Measurements from ENCODE around the gene TMEM53.
A peak's percentile ranks its signal among the peaks of the same experiment; 100 is the strongest.

TMEM53 gene

DNA sequence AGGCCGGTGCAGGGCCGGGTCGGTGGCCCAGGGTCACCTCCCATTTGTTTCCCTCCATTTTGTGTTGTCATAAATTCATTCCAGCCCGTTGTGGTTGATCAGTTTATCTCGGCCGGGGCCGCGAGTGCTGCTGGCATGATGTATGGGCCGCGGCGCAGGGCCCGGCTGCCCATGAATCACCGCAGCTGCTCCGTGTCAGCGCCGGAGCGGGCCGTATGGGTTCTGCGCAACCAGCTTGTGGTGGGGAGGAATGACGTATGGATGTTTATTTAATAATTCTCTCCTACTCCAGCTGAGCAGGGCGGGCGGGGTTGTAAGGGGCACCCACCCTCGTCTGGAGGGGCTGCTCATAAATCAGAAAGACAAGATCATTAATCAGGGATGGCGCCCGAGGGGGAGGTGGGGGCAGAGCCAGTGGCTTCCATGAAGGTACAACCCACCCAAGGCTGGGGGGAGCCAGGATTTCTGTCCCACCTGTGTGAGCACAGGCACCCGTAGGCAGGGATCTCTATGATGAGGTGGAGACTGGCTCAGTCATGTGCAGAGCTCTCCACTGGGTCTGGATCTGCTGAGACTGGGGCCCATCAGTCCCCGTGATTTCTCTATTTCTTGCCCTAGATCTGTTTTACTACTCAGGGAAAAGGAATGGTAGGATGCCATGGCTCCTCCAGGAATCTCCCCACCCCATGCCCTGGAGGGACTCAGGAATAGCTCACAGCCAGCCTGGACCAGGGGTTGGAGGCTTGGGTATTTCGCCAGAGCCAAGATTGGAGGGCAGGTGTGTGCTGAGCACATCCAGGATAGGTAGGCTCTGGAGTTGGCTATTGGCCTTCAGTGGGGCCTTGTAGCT, 27.8 kb downstream of the TMEM53 start:
- DNase-seq = no peak

DNA sequence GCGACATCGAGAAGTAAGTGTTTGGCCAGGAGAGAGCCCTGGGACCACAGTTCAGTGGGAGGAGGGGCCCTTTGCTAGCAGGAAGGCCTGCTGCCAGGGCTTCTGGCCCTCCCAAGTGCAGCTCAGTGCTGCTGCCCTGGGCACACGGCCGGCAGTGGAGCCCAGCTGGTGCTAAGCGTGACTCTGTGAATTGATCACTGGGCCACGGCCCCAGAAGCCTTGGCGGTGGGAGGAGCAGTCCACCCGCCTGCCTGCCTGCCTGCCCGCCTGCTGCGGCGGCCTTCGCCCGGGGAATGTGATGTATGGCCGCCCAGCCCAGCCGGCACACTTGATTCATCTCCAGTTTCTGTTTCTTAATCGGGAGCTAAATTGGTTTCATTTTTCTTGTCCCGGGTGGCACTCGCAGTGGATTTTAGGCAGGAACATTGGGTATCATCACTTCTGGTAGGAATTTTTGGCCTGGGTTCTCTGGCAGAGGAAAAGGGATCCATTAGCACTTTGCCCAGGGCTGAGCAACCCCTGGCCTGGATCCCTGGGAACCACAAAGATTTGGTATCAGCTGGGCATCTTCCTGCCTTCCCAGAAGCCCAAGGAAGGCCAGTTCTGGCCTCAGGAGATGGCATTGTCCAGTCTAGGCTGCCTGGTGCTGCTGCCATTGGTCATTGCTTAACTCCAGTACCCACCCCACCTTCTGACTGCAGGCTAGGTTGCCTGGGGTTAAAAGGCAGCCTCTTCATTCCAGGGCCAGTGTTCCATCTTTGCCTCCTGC, 28.6 kb downstream of the TMEM53 start:
- no peak for DNase-seq

DNA sequence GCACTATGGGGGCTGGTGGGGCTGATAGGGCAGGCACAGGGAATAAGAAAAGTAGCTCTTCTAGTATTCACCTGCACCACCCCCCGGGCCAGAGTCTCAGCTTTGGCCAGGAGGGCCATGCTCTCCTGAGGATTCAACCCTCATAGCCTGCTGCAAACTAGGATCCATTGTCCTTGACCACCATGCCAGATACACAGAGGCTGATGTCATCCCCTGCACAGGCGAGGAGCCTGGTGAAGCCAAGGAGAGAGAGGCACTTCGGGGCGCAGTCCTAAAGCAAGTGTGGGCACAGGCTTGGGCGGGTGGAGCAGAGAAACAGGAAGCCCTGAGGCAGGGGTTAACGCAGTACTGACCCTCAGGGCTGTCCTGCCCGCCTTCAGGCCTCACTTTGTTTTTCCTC, 29.5 kb downstream of the TMEM53 start:
- no peak for DNase-seq

DNA sequence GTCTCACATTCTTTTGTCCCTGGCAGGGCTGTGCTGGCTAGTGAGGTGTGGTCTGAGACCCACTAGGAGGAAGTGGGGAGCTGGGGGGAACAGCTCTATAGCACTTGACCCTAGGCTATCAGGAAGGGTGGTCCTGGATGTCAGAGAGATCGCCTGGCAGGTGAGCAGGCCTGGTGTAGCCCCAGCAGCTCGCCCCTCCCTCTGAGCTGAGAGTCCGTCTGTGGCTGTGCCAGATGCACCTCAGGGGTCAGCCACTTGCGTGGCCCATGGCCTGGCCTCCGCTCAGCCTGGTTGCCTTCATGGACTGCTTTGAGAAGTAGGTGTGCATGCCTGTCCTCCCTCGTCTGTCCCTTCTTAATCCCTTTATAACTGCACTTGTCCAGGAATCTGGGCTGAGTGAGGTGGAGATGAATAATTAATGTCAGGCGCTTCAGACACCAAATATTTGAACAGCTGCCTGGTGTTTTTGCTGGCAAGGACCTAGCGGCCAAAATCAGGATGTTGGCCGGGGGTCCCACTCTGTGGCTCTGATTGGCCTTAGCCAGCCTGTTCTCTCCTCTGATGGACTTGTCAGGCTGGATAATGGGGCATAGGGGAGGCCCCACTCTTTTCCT, 30.5 kb downstream of the TMEM53 start:
- DNase-seq = peak; percentile 26

DNA sequence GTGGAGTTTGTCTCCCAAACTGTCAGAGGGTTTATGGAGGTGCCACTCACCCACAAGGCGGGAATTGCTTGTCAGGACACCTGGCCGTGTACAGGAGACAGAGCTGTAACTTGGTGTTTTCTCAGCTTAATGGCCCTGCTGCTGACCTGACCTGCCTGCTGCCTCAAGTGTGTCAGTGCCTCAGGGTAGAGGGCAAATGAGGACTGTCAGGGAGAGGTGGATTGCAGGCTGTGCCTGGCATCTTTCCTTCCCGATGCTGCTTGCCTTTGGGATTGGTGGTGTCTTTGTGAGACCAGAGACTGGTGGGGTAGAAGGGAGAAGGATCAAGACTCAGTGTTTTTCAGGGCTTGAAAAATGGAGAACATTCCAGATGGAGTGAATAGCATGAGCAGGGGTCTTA, 31.4 kb downstream of the TMEM53 start:
- DNase-seq = no peak

DNA sequence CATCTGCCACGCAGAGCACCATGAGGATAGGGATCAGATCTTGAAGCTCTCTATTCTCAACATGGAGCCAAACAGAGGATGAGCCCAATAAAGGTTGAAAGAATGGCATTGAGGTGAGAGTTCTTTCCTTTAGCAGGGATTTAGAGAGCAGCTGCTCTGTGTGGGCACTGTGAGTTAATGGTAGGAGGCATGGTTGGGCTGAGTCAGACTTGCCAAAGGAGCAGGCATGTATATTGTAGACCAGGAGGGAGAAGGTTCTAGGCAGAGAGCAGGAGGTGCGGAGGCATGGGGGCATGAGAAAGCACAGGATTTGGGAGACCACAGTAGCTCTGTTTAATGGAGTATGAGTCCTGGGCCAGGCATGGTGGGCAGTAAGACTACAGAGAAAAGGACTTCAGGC, 32.0 kb downstream of the TMEM53 start:
- no peak for DNase-seq

DNA sequence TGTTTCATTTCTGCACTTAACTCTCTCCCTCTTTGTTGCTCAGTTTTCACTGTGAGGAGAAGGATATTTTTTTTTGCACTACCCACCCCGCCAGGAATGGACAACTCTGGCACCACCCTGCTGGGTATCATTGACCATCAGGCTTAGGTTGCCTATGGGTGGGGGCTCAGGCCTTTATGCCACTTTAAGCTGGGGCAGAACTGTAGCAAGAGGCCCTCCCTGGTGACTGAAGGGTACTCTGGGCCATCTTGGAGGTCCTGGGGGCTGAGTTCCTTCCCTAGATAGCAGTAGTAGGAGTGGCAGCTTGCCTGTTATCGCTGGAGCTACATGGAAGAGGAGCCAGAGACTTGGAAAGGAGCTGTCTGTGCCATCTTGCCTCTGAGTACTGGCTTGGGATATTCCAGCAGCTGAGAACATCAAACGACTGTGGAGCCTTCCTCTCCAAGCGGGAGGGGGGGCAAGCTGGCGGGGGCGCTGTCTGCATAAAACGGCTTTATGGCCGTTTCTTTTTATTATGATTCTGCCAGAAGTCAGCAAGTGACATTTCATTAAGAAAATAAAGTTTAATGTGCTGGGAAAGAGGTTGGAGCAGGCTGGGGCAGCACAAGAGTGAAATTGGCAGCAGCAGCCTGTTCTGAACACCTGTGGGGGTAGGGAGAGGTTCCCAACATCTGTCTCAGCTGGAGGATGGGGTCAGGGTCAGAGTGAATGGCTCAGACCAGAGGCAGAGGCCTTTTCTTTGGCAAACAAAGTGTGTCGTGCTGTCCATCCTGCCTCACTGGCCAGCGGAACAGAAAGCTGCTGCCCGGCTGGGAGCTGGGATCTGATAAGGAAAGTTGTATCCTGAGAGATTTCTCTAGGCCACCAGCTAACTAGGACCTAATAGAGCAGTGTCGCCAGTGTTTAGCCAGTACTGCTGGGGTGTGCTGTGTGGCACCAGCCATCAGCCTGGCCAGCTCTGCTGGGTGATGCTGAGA, 32.9 kb downstream of the TMEM53 start:
- no peak for DNase-seq

DNA sequence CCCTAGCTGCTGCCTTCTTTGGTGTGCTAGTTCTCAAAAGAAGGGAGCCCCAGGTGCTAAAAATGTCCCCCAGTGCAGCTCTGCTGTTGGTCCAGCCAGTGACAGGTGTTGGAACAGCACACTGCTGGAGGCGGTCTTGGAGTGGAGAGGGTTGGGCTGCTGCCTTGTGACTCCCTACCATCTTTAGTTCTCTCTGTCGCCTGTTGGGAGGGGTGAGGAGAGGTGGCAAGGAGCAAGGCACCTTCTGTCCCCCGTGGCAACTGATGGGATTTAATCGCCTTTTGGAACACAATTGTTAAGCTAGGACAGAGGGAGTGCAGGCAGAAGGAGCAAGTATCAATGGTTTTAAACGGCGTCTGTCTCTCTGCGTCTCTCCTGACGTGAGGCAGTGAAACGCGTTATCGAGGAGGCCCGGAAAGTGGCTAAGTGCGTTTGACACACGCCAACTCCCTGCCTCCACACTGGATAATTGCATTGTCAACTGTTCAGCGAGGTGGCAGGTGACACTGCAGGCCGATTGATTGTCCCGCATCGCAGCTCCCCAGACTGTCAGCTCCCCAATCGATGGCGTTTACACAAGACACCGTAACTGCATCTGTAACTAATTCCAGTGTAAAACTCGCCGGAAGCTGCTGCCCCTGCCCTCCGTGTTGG, 34.0 kb downstream of the TMEM53 start:
- DNase-seq = no peak

DNA sequence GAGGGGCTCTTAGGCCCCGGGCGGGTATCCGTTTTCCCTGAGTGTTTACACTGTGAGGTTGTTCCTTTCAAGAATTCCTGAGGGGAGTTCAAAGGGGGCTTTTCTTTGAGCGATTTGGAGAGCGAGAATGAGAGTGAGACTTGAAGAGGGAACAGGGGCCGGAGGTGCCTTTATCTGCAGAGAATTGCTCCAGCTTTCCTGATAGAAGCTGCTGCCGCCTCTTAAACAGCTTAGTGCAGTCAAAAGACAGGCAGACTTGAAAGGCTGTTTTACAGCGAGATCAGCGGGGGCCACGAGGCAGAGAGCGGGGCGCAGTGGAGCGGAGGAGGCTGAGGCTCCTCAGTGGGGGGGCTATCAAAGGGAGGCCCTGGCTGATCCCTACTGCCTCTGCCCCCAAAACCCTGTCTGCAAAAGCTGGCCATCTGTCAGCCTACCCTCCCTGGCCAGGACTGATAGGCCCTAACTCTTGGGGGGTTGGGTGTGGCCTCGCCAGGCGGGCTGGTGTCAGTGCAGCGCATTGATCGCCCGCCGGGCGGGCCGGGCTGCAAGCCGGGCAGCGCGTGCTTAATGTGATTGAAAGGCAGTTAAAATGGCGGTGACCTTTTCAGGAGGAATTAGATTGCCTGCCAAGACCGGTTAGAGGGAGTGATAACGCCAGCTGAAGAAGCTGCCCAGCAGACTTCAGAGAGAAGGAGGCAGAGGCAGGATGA, 36.4 kb downstream of the TMEM53 start:
- DNase-seq = peak; percentile 65

DNA sequence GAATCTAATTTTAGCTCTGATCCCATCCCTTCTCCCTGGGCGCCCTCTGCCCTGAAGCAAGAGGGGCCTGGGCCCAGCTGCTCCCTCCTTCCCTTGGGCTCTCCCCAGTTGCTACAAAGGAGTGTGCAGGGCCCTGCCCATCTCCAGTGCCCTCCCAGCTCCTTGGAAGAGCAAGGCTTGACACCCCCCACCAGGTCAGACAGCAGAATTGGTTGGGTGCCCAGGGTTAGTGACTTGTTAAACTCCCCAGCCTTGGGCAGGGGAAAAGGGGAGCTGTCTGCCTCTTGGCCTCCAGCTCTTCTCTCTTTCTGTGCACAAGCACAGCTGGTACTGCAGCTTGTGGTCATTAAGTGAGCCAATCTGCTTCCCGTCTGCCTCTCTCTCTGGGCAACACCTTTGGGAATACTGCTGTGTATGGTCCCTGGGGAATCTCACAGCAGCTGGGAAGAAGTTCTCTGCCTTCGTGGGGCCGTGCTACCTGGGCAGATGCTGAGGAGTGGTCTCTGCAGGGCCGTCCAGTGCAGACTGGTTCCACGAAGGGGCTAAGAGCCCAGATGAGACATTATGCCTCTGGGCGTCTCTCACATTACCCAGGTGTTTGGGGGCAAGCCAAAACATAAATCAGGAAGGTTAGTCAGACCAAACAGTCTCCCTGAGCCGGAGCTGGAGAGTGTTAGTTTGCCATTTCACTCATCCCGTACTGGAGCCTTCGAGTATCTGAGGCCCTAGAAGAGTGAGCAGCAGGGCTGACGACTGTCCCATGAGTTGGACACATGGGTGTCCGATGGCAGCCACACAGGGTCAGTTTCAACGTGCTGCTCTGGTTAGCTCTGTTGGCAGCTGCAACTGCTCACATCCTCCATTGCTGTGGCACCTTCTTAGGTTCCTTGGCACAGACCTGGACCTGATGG, 37.3 kb downstream of the TMEM53 start:
- DNase-seq = peak; percentile 93

DNA sequence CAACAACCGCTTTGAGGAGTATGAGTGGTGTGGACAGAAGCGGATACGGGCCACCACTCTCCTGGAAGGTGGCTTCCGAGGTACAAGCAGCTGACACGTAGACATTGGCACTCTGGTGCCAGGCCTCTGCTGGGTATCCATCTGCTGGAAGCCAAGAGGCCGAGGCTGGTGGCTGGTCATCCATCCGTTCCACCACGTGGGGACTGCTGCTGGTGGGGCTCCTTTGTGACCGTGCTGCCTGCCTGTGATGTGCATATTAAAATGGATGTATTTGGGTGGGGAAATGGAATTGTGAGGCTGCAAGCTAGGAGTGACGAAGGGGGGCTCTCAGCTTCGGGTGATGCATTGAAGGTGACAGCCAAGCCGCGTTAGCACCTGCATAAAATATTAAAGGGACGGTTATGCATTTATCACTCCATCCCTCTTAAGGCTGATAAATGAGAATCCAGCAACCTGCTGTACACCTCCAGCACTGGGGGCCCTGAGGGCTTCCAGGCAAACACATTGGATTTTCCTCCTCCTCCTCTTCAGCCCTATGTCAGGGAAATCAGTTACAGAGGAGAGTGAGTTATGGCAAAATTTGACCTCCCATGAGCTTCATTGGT, 38.1 kb downstream of the TMEM53 start:
- no peak for DNase-seq

DNA sequence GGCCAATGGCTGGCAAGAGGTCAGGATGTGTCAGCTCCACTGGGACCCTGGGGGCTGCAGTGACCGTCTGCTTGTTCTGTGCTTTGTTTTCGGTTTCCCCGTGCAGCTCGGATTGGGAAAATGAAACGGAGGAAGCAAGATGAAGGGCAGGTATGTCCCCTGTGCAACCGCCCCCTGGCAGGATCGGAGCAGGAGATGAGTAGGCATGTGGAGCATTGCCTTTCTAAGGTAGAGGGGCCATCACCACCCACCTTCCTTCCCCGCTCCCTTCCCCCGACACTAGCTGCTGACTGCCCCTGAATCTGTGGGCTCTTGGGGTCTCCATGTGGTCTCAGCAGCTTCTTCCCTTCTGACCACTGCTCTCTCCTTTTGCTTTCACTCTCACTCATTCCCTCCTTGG, 38.8 kb downstream of the TMEM53 start:
- no peak for DNase-seq

DNA sequence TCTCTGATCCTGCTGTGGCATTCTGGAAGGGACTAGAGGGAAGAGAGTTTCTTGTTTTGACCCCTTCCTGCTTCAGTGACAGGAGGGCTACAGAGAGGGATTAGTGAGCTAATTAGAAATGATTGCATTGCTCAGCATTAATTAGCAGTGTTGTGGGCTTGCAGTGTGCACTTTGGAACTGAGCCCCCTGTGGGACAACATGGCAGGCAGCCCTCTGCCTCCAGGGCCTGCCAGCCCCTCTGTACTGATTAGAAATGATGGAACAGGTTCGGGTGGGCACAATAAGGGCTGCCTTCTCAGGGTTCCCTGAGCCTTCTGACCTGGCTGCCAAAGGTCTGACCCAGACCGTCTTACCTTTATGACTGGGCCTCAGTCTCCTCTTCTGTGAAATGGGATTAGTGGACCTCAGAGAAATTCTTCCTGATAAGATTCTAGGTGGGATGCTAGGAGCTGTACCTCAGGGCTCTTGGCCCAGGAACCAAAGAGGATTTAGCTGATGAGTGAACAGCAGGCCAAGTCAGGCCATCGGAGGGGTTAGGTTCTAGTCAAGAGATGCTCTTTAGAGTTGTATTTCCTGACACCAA, 39.6 kb downstream of the TMEM53 start:
- no peak for DNase-seq

DNA sequence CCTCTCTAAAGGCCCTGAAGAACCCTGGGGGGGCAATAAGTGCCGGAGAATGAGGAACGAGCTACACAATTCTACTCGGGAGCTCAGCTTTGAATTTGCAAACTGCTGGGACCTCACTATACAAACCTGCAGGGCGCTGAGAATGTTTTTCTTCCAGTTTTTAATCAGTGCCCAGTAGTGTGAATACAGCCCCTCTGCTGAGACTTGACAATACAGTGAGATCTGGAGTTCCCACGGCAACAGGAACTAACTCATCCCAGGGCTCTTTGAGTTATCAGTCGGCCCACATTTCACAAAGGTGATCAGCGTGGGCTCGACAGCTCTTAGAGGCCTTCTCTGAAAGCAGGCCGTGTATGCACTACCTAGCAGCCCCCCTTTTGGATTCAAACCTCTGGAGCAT, 41.7 kb downstream of the TMEM53 start:
- DNase-seq = no peak

DNA sequence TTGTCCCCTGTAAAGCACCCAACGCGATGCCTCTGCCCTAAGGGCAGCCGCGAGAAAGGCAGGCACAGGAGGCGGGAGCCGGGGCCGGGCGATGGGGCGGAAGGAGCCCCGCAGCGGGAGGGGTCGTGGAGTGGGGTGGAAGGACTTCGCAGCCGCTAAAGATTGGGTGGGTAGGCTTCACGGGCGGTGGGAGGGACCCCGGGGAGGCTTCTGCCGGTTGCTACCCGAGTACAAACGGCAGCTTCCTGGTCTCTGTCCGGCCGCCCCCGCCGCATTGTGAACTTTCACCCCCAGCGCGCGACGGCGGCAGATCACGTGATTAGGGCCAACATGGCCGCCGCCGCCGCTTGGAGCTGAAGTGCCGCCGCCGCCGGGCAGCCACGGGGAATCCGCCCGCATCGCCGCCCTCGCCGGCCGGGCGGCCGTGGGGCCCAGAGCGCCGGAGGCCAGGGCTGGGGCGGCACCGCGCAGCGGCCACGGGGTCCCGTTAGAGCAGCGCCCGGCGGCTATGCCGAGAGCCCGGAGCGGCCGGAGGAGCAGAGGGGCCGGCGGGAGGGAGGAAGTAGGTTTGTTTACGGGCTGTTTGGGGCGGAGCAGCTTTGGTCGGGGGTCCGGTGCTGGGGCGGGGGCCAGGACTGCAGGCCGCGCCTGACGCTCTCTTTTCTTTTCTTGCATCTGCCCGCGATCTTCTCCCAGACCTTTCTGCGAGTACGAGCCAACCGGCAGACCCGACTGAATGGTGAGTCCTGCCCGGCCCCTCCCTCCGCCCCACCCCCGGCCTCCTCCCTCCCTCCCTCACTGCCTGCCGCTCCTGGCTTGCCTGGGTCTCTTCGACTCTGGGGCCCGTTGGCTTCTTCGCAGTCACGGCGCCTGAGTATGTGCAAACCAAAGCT, 42.4 kb downstream of the TMEM53 start:
- DNase-seq = peak; percentile 76

DNA sequence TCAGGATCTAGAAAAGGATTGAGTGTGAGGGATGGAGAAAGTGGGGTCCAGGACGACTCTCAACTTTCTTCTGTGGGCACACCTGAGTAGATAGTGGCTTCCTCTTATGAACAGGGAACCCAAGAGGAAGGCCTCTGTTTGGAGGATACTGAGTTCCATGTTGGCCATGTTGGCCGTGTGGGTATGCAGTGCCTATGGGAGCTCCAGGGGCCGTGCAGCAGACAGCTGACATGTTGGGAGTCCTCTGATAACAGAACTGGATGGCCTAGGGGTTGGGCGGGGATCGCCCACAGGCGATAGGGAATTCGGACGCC, 43.0 kb downstream of the TMEM53 start:
- no peak for DNase-seq

DNA sequence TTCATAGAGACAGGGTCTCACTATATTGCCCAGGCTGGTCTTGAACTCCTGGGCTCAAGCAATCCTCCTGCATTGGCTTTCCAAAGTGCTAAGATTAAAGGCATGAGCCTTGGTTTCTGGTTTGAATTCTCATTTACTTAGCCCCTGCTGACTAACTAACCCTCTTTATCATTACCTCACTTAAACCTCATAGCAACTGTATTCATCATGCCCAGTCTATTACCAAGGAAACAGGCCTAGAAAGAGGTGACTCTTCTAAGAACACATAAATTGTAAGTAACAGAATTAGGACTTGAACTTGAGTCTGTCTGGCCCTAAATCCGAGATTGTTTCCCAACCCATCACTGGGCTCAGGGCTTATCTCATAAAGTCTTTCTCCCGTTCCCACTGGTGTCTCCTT, 44.2 kb downstream of the TMEM53 start:
- DNase-seq = no peak

DNA sequence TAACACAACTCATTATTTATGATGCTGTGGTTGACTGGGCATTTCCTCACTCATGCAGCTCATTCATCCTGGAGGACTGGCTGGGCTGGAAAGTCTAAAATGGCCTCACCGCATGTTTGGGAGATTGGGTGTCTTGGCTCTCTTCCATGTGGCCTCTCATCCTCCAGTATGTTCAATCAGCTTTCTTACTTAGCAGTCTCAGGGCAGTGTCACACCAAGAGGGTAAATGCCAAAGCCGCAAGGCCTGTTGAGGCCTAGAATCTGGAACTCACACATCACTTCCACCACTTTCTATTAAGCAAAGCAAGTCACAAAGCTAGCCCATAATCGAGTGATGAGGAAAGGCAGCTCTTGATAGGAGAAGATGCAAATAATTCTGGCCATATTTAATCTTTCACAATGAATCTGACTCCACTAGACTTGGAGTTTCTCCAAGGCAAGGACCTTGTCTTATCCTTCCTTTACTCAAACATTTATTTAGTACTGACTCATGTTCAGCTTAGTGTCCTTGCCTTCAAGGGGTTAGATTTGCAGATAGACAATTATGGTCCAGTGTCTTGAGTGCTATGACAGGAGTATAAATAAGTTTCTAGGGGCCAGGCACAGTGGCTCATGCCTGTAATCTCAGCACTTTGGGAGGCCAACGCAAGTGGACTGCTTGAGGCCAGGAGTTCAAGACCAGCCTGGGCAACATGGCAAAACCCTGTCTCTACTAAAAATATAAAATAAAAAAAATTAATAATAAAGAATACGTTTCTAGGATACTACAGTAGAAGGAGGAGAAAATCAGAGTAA, 45.1 kb downstream of the TMEM53 start:
- DNase-seq = no peak

All from DMS79 (cell line).